Left lung (tissue), 10 donors: ENCODE data around the gene ISLR. TPM values are rescaled to one million over a fixed set of nuclear protein-coding genes. Genes with fewer than 3 reads are reported as not detected.

Experiments
- ATAC-seq: fragments of 200-7000 bp; cut with Tn5 transposase; one replicate; pipeline ENCODE4 v1.9.1; 2020; ENCODE audit warnings: moderate library complexity
- DNase-seq, 4 donors: peaks; one replicate each; pipeline ENCODE4 v3.0.0-alpha.2; 2013 to 2020
- H3K27ac ChIP-seq, 2 donors: fragments of 200-600 bp; sonication (generic) in 1 of 2; one replicate each; pipeline versions ENCODE4 v1.5.0 to v1.8.0; 2020 to 2021
- H3K27me3 ChIP-seq, 2 donors: fragments of 200-600 bp; sonication (generic) in 1 of 2; one replicate each; pipeline versions ENCODE4 v1.5.0 to v1.8.0; 2020 to 2021
- H3K36me3 ChIP-seq, 2 donors: fragments of 200-600 bp; sonication (generic) in 1 of 2; one replicate each; pipeline versions ENCODE4 v1.5.0 to v1.8.0; 2020 to 2021
- H3K4me1 ChIP-seq, 2 donors: fragments of 200-600 bp; one replicate each; pipeline ENCODE4 v1.8.0; 2021
- H3K4me3 ChIP-seq, 2 donors: fragments of 200-600 bp; sonication (generic) in 1 of 2; one replicate each; pipeline versions ENCODE4 v1.5.0 to v1.8.0; 2020 to 2021; ENCODE audit warnings: mild to moderate bottlenecking in 1 of 2
- H3K9me3 ChIP-seq, 2 donors: fragments of 200-600 bp; sonication (generic) in 1 of 2; one replicate each; pipeline versions ENCODE4 v1.5.0 to v1.8.0; 2020 to 2021
- CTCF ChIP-seq, 2 donors: fragments of 200-600 bp; sonication (generic) in 1 of 2; IDR thresholded peaks; one replicate each; pipeline versions ENCODE4 v1.5.0 to v1.8.0; 2021; ENCODE audit warnings: antibody characterized with exemption in 2 of 2
- intact Hi-C, 2 donors: fragments of 100-400 bp; cut with DNase I; formaldehyde crosslinking; loops; one replicate each; pipeline versions ENCODE4 v1.11.2 to v1.14.2; 2022
- polyA plus RNA-seq, 6 donors: library from polyadenylated mRNA; unstranded; fragments of 120-200 nt; gene quantifications; one replicate each; pipeline ENCODE4 v1.2.1, GENCODE V29; 2013; ENCODE audit not compliant: insufficient read length in 6 of 6
- total RNA-seq, 2 donors: library from RNA; stranded (reverse); fragmentation: NEBNext Ultra II Directional; extraction: Animal tissue kit (Norgen Biotek cat#: 25700); gene quantifications; one replicate each; pipeline ENCODE4 v1.2.1, GENCODE V29; 2021
- donor health status: DM: no; HTN: yes; CAD: no.
- donor health status: DM: no; HTN: no; CAD: no.

The ISLR gene
- total and polyA plus RNA-seq, 8 donors, result 10.4 to 60.1 (median 52.6) TPM

GRCh38 chr15:74220475-74221248, 47.2 kb downstream of the ISLR start:
- H3K4me1 ChIP-seq, result no peaks in the 10 kb centered on the region
- intact Hi-C loops, result no loop called here
- H3K36me3 ChIP-seq, result no peaks in the 10 kb centered on the region
- H3K27ac ChIP-seq, result no peak overlapping the region
- H3K27me3 ChIP-seq, result peaks cover 0 to 45% of the 10 kb centered on the region in 2 donors
- no peak for TF ChIP-seq CTCF (IDR thresholded peaks at IDR 0.05)
- no peak for DNase-seq
- H3K4me3 ChIP-seq, result no peak overlapping the region
- no peak for ATAC-seq
- no peaks in the 10 kb centered on the region for H3K9me3 ChIP-seq

- peaks cover 0 to 45% of the 10 kb centered on the region in 2 donors for H3K27me3 ChIP-seq
- no peaks in the 10 kb centered on the region for H3K4me1 ChIP-seq
- no peak overlapping the region for H3K27ac ChIP-seq
- TF ChIP-seq CTCF (IDR thresholded peaks at IDR 0.05), result no peak
- no peaks in the 10 kb centered on the region for H3K9me3 ChIP-seq
- H3K36me3 ChIP-seq, result no peaks in the 10 kb centered on the region
- no peak overlapping the region for H3K4me3 ChIP-seq
- ATAC-seq, result no peak
- peak in 1 of 4 donors; percentile 20 for DNase-seq
- intact Hi-C loops, result no loop called here
Observed at GRCh38 chr15:74221399-74222239, 48.1 kb downstream of the ISLR start.

- ATAC-seq, result no peak
- Histone ChIP-seq H3K9me3 (no peaks in the 10 kb centered on the region), H3K27me3 (peaks cover 0 to 45% of the 10 kb centered on the region in 2 donors), H3K27ac (no peak overlapping the region), H3K4me3 (no peak overlapping the region), H3K36me3 (no peaks in the 10 kb centered on the region), H3K4me1 (no peaks in the 10 kb centered on the region)
- intact Hi-C loops, result no loop called here
- no peak for TF ChIP-seq CTCF (IDR thresholded peaks at IDR 0.05)
- peak in 1 of 4 donors; percentile 30 for DNase-seq
Observed at GRCh38 chr15:74222240-74223119, 49.0 kb downstream of the ISLR start.

GRCh38 chr15:74225928-74226327, 52.4 kb downstream of the ISLR start:
- no peak for TF ChIP-seq CTCF (IDR thresholded peaks at IDR 0.05)
- ATAC-seq (no peak), DNase-seq (no peak)
- intact Hi-C loops, result no loop called here
- H3K4me1 ChIP-seq, result no peaks in the 10 kb centered on the region
- H3K4me3 ChIP-seq, result no peak overlapping the region
- H3K36me3 ChIP-seq, result no peaks in the 10 kb centered on the region
- H3K27ac ChIP-seq, result no peak overlapping the region
- no peaks in the 10 kb centered on the region for H3K9me3 ChIP-seq
- peaks cover 0 to 47% of the 10 kb centered on the region in 2 donors for H3K27me3 ChIP-seq

Other genes with a start within 250 kb of the ISLR start
- gene LOXL1, start 247.2 kb upstream of the ISLR start, total RNA-seq, result 10 to 100 TPM; 22.3 to 37.0 TPM
- gene LOXL1, start 247.2 kb upstream of the ISLR start, polyA plus RNA-seq, result 100 to 1,000 TPM; 130 to 195 (median 154) TPM
- 10 to 100 TPM; 20.0 to 29.3 TPM for gene STOML1, start 181.4 kb upstream of the ISLR start, total RNA-seq
- gene STOML1, start 181.4 kb upstream of the ISLR start, polyA plus RNA-seq, result 10 to 100 TPM; 10.9 to 13.9 (median 12.8) TPM
- 10 to 100 TPM; 61.2 to 75.2 TPM for gene PML, start 179.0 kb upstream of the ISLR start, total RNA-seq
- gene PML, start 179.0 kb upstream of the ISLR start, polyA plus RNA-seq, result 10 to 100 TPM; 41.8 to 54.8 (median 45.3) TPM
- not detected for gene GOLGA6A, start 91.2 kb upstream of the ISLR start, total RNA-seq
- gene GOLGA6A, start 91.2 kb upstream of the ISLR start, polyA plus RNA-seq, result under 1 TPM; 0.06 to 0.56 (median 0.32) TPM
- 1 to 10 TPM; 1.3 to 2.2 TPM for gene ISLR2, start 43.1 kb upstream of the ISLR start, total RNA-seq
- gene ISLR2, start 43.1 kb upstream of the ISLR start, polyA plus RNA-seq, result 1 to 10 TPM; 5.4 to 8.4 (median 7.3) TPM
- under 1 TPM; 0.38 to 0.60 TPM for gene STRA6, start 29.1 kb downstream of the ISLR start, total RNA-seq
- 10 to 100 TPM in 1 of 6 donors, 1 to 10 TPM in 5; 4.3 to 10.7 (median 7.0) TPM for gene STRA6, start 29.1 kb downstream of the ISLR start, polyA plus RNA-seq
- gene CCDC33, start 62.6 kb downstream of the ISLR start, total RNA-seq, result 1 to 10 TPM in 1 of 2 donors, not detected in 1; 3.2 TPM
- gene CCDC33, start 62.6 kb downstream of the ISLR start, polyA plus RNA-seq, result 1 to 10 TPM in 5 of 6 donors, under 1 TPM in 1; 1.00 to 2.6 (median 1.8) TPM
- under 1 TPM; 0.34 to 0.64 TPM for gene CYP11A1, start 193.9 kb downstream of the ISLR start, total RNA-seq
- 1 to 10 TPM in 2 of 6 donors, under 1 TPM in 4; 0.39 to 1.3 (median 0.61) TPM for gene CYP11A1, start 193.9 kb downstream of the ISLR start, polyA plus RNA-seq